HG03432 (cell line): ENCODE measurements around the gene WIZ.

ENCODE experiments used
- ATAC-seq: cut with Tn5 transposase; IDR thresholded peaks from one replicate; pipeline ENCODE4 v1.9.1; 2021; ENCODE audit warnings: mild to moderate bottlenecking, moderate library complexity; ENCODE audit not compliant: unreplicated experiment

The WIZ gene

DNA sequence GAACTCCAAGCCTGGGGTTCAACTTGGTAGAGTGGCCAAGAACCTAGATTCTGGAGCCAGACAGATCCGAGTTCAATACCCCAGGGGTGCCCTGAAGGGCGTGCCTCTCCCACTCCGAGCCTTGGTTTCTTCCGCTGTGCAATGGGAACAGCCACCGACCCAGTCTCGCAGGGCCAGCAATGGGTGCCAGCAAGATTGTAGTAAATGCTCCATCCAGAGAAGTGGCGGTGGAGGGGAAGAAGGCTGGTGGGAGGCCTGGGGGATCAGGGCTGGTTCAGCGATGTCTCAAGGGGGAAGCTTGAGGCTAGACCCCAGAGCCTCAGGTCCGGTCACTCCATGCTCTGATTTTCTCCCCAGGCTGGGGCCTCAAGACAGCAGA lies 4.5 kb downstream of the WIZ start:
- ATAC-seq: no peak

DNA sequence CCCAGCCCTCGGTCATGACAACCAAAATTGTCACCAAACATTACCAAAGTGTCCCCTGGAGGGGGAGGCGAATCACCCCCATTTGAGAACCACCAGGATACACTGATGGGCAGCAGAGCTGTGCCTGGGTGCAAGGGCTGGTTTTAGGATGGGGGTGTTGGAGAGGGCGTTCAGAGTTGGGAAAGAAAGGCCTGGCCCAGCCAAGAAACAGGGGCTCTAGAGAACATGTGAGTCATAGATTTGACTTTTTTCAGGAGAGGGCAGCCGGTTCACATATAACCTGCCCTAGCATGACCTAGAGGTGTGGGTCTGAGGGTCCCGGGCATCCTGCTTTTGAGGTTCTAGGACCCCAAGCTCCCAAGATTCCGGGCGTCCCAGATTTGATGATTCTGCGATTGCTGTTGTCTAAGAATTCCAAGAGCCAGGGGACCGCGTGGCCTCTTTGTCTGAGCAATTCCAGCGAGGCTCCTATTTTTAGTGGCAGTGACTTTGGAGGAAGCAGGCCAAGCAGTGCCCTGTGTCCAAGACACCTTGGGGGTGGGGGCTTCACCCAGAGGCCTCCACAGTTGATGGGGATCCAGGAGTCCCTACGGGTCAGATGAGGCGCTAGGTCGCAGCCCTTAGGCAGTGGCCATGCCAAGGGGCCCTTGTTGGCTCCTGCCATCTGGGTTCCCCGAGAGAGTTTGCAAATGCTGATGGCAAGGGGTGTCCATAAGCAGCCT lies 5.1 kb downstream of the WIZ start:
- ATAC-seq: no peak

DNA sequence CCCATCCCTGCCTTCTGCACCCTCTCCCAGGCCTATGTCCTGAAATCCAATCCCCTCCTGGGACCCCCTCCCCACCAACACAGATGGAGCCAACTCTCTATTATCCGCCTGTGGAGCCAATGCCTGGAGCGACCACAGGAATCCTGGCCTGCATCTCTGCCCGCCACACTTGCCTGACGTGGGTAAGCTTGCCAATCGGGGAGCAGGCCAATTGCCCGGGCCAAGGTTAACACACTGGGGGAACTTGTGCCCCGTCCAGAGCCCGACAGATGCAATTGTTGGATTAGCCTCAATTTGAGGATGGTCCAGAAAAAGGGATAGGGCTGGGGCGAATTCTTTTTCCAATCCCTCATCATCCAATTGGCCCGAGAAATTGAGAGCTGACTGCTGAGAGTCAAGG lies 5.9 kb downstream of the WIZ start:
- no peak for ATAC-seq

DNA sequence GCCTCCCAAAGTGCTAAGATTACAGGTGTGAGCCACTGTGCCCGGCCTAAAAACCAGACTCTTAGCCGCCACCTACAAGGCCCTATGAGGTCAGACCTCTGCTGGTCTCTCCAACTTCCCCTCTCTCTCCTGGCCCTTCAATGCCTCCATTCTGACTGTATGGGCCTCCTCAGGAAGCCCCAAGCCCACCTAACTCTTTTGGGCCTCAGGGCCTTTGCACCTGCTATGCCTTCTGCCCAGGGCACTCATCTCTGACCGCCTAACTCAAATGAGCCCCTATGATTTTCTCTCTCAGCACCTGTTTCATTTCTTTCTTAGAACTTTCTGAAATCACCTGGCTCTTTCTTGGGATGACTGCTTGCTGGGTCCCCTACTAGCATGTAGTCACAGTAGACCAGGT lies 6.4 kb downstream of the WIZ start:
- no peak for ATAC-seq

DNA sequence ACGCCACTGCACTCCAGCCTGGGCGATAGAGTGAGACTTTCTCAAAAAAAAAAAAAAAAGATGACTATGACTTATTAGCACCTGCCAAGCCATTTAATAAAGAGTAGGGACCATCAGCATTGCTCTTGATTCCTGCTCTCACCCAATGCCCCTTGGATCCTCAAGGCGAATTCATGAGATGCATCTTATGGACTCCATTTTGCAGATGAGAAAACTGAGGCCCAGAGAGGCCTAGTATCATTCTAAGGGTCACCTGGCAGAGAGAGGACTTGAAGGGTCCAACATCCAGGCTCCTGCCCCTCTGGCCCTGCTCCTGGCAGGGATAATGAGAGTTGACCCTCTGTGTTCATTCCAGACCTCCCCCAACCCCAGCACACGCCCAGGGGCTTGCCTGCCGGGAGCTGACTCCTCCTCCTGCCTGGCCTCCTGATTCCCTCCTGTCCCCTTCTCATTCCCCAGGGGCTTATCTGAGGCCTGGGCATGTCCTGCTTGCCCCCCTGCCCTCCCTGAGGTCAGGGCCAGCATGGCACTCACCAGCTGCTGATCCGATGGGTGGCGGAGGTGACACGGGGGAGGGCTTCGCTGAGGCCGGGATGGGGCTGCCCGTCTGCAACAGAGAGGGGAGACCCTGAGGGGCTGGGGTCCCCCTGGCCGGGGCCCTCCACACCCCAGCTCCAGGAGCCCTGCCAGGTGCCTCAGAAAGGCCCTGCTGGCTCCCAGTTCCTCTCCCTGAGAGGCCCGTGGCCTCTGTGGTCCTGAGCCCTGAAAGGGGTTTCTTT lies 7.4 kb downstream of the WIZ start:
- ATAC-seq: no peak

DNA sequence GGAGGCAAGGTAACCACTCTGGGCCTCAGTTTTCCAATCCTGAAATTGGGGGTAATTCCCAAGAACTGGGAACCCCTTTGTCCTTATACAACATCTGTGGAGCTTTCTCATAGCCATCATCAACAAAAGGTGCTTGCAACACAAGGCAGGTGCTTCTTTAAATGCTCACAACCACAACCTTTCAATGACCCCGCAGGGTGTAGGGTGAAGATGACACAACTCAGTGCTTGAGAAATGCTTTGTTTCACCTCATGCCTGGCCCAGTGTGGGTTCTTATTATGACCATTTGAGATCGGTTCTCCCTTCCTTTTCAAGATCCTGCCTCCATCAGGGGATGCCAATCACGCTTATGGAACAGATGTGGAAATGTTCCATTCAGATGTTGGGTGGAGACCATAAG lies 8.4 kb downstream of the WIZ start:
- ATAC-seq: no peak

DNA sequence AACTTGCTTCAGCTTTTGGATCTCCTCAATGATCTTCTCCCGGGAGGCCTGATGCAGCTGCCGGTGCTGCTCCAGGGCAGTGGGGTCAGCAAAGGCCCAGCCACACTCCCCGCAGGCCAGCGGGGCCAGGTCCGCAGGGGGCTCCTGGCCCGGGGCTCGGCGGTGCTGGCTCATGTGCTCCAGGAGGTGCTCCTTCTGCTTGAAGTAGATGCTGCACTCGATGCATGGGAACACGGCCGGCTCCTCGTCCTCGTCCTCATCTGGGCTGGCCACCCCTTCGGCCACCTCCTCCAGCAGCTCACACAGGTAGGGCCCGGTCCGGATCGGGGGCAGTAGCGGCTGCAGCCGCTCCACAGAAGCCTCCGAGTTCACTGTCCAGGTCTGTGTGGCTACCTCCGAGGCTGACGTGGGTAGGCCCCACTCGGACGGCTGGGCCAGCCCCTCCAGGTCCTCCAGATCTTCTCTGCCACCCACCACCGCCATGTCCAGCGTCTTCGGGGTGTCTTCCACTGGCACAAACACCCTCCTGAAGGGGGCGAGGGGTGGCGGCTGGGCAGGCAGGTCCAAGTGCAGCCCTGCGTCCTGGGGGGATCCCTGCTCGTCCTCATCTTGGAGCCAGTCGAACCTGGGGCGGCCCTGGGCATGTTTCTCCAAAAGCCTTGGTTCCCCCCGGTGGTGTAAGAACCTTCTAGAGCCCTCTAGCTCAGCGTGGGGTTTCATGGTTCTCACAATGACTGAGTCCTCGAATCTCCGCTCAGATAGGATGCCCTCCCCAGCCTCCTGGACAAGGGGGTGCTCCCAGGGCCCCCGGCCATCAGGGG lies 9.7 kb downstream of the WIZ start:
- no peak for ATAC-seq

DNA sequence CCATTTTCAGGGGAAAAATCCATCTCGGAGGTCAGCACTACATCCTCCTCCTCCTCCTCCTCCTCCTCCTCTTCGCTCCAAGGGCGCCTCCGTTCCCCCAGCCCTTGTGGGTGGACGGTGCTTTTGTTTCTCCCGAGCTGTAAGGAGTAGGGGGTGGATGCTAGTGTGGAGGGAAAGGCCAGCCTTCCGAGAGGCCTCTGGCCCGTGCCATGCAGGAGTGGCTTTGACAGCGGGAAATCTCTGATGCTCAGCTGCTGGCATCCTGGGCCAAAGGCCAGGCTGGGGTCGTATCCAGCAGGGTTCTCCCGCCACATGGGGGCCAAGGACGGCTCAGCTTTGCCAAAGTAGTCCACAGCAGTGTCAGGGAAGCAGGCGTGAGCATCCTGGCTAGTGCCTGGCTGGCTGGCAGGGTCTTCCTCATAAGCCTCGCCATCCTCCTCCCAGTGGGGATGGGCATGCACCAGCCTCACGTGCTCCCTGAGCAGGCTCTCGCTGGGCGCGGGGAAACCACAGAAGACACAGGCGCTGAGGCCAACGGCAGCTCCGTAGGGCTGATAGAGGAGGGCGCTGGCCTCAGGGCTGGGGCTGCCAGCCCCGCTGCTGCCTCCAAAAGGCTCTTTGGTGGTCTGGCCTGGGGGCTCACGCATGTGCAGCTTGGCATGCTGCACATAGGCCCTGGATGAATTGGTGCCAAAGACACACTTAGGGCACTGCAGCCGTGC lies 10.5 kb downstream of the WIZ start:
- ATAC-seq: no peak

DNA sequence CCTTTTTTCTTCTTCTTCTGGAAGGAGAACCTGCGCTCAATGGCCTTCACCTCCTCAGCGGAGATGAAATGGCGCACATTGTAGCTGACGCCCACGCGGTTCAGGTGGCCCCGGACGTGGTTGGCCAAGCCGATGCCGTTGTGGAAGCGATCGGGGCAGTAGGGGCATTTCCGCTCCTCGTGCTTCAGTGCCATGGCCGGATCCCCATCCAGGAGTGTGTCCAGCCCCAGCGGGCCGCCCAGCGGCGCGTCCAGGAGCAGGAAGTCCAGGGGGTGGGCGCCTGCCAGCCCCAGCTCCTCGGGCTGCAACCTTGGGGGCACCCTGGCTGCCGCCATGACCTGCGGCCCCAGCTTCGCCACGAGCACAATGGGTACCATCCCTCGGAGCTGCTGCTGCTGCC lies 11.2 kb downstream of the WIZ start:
- ATAC-seq: no peak

DNA sequence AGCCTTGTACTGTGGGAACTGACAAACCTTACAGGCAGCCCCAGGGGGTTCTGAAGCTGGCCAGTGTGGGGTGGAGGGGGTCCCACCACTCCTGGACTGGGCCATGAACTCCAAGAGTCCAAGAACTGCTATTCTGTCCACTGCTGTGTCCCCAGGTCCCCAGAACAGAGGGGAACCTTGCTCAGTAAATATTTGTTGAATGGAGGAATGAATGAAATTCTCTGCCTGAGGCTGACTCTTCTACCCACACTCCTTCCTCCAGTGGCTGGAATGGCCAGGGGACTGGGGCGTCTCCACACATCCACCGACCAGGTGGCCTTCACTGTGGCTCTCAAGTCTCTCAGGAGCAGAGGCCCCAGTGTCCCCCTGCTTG lies 11.6 kb downstream of the WIZ start:
- no peak for ATAC-seq

DNA sequence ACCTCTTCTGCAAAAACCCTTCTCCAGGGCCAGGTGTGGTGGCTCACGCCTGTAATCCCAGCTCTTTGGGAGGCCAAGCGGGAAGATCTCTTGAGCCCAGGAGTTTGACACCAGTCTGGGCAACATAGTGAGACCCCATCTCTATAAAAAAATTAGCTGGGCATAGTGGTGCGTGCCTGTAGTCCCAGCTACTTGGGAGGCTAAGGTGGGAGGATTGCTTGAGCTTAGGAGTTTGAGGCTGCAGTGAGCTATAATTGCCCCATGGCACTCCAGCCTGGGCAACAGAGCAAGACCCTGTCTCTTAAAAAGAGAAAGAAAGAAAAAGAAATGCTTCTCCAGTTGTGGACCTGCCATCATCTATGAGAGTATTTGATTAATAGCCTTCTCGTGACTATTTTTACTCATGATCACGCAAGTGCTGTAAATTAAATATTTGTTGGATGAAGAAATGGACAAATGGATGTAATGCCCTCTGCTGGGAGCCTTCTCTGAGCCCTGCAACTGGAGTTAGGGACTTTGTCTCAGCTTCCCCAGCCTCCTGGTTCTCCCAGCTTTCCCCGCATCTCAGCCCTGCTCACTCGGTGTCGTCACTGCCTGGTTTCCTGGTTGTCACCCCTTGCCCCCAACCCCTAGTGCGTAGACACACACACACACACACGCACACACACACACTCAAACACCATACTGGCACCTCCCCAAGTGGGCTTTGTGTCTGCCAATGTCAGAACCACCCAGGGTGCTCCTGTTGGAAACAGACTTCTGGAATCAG lies 12.2 kb downstream of the WIZ start:
- no peak for ATAC-seq

DNA sequence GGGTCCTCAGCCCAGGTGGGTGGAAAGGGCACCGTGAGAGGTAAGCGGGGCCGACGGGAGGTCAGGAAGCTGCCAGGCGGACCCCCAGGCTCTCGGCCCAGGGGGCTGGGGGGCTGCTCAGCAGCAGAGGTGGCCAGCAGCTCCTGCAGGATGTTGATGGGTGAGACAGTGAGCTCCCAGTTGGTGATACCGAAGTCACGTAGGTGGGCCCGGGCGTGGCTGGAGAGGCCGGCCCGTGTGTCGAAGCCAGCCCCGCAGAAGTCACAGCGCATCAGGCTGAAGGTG lies 13.0 kb downstream of the WIZ start:
- no peak for ATAC-seq

DNA sequence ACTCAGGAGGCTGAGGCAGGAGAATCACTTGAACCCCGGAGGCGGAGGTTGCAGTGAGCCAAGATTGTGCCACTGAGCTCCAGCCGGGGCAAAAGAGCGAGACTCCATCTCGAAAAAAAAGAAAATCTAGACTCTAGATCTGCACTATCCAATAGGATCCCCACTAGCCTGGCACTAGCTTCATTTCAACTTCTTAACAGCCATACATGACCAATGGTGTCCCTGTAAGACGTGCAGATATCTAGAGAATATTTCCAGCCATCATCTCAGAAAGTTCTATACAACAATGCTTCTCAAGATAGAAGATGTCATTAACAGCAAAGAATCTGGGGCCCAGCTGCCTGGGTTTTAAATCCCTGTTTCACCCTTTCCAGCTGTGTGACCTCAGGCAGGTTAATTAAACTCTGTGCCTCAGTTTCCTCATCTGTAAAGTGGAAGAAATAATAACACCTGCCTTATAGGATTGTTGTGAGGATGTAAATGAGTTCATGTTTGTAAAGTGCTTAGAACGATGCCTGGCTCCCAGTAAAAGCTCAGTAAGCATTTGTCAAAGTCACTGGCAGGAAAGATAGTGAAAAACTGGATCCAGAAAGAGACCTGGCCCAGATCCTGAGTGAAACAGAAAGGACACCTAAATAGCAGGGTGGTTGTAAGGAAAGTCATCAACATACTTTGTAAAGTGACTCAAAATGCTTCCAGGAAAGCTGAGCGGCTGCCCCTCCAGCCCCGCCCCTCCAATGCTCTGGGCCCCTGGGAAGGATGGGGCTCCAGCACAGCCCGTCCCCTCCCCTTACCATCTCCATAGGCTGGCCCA lies 13.5 kb downstream of the WIZ start:
- no peak for ATAC-seq

DNA sequence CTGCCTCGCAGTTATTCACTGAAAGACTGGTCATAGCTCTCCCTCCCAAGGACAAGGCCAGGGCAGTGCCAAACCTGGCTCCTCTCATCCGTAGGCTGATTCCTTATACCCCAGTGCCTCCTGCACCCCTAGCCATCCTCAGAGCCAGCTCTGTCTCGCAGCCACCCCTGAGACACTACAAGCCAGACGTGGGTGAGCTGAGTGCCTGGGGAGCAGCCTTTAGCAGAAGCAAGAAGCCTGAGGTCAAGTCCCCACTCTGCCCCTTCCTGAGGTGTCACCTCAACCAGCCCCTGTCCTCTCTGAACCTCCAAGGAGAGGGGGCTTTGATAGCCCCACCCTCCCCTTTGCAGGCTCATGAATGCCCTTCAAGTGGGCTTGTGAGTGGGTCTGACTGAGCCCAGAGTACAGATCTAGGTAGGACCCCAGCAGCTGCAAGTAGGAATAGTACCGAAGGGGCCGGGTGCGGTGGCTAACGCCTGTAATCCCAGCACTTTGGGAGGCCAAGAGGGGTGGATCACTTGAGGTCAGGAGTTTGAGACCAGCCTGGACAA lies 16.2 kb downstream of the WIZ start:
- ATAC-seq: no peak

DNA sequence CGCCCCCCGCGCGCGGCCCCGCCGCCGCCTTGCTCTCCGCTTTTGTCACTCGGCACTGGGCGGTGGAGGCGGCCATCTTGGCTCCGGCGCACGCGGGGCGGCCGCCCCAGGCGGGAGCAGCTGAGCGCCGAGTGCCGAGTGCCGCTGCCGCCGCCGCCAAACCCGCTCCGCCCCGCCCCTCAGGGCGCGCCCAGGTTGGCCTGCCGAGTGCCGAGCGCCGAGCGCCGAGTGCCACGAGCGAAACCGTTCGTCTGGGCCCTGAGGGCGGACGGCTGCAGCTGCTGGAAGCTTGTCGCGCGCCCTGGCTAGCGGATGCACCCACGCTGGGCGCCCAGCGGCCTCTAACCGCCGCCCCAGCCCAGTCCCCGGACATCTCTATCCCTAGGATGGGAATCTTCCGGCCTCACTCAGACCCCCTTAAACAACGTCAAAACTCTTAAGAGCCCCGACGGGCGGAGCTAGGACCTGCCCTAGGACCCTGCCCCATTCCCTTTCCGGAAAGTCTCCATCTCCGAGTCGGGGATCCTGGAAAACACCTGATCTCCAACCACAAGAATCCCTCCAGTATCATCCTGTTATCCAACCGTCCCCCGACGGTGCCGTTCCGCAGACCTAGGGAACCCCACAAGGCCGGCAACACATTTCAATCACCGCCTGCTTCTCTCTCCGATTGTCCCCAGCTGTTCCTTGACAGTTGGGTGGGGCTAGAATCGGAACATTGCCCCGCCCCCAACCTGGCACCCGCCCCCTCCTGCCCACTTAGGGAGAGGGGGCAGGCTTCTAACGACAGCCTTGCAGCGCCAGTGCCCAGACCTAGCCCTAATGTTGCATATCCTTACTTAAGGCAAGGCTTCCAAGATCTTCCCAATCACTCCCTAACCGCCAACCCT lies 16.9 kb downstream of the WIZ start:
- peak; percentile 81 for ATAC-seq

DNA sequence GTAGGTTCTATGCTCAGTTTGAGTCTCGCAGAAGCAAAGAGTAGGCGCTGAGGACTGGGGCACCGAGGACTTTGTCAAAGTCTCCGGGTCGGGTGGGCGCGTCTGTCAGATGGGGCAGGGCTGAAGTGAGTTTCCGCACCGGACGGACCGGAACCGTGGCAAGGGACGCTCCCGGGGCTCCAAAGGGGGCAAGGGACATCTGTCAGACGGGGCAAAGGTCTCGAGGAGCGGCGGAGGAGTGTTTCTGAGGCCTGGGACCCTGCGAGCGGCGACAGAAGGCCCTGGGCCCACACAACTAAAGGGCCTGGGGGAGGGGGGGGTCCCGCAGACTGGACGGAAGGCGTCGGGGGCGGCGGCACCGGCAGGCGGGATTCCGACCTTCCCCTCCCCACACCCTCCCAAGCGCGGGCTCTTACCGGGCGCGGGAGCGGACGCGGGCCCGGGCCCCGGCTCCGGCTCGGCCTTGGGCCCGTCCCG lies 17.7 kb downstream of the WIZ start:
- no peak for ATAC-seq

DNA sequence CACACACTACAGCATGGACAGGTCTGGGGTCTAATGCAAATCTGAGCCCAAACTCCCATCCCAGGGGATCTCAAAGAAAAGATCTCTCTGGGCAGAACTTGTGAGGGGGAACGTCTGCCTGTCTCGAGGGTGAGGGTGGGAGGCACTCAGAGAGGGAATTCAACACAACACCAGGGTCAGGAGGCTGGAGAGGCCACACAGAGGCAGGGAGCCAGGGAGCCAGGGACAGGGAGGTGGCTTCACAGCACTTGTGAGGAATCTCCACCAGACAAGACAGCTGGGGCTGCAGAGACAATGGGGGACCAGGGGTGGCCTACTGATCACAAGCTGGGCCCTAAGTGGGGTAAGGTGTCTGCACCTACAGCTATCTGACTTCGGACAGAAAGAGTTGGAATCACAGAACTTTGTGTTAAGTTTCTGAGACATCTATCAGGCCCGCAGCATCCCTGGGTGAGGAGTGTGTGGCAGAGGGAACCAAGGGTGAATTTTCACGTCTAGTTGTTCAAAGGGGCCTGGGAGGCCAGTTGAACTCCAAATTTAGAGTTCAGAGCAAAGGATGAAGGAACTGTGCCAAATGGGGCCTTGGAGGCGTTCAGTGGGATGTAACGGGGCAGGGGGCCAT lies 18.2 kb downstream of the WIZ start:
- ATAC-seq: no peak

DNA sequence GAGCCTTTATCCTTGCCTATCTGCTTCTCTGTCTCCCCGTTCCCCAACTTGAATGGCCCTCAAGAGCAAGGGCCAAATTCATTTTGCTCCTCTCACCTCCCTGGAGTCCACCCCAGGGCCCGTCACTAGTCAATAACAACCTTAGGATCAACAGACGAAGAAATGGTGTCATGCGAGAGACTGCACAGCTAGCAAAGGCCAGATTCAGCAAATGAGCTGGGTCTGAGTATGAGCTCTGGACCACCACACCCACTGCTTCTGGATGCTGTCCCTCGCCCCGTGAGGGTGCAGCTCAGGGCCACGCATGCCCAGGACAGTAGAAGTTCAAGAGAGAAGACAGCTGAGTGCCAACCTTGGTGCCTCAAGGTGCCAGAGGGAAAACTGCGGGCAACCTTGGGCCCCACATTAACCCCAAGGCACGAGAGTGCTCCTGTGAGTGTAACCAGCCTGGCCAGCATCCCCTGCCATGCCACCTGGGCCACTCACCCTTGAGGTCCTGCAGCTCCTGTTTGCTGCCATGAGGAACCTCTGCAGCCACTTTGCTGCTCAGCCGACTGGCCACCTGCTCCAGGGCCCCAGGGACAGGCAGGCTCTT lies 19.1 kb downstream of the WIZ start:
- no peak for ATAC-seq
